T47D (cell line): ENCODE results near the gene CORO2A.
A peak's percentile ranks its signal among the peaks of the same experiment; 100 is the strongest.

ENCODE experiments used
- DNase-seq, 2 experiments: peaks; one replicate each; pipeline versions ENCODE4 v3.0.0 to v3.0.0-alpha.2; 2011 to 2012; ENCODE audit warnings: low read depth in 1 of 2, low spot score in 1 of 2
- JUND ChIP-seq: IDR thresholded peaks from 2 replicates; pipeline ENCODE4 v1.6.1; 2012; ENCODE audit warnings: low read depth
- in situ Hi-C: cut with HindIII; loops from 2 replicates; pipeline ENCODE4 v1.10.0; 2016; ENCODE audit warnings: low sequenced_read_pairs, low pct_unique_long_range_greater_than_20kb

The CORO2A gene

DNA sequence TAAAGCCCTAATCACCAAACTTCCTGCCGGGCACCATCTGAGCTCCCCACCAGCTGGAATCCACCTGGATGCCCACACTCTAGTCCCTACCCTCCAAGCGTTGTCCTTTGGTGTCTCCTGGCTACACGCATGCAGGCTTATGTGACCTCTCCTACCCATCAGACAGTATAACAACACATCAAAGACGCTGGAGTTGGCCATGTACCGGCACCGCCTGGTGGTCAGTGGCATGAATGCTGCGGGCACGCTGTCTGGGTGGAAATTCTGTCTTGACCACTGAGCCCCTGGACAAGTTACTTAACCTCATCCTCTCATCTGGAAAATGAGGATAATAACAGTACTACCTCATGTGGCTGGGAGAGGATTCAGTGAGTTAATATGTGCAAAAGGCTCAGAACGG is 23.4 kb upstream of the CORO2A start:
- no peak for TF ChIP-seq JUND
- in situ Hi-C loops: no loop called here
- DNase-seq: peak; percentile 43 to 46

DNA sequence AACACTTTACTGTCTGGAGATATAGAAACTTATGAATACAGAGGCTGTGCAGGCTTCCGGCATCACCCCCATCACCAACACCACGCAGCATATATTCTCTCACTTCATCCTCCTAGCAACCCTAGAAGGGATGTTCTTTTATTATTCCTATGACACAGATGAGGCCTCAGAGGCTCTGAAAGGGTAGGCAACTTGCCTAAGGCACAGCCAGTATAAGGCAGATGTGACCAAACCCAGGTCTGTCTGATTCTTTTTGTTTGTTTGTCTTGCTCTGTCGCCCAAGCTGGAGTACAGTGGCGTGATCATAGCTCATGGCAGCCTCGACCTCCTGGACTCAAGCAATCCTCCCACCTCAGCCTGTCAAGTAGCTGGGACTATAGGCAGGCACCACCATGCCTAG is 22.8 kb upstream of the CORO2A start:
- DNase-seq: no peak
- in situ Hi-C loops: no loop called here
- TF ChIP-seq JUND: no peak

DNA sequence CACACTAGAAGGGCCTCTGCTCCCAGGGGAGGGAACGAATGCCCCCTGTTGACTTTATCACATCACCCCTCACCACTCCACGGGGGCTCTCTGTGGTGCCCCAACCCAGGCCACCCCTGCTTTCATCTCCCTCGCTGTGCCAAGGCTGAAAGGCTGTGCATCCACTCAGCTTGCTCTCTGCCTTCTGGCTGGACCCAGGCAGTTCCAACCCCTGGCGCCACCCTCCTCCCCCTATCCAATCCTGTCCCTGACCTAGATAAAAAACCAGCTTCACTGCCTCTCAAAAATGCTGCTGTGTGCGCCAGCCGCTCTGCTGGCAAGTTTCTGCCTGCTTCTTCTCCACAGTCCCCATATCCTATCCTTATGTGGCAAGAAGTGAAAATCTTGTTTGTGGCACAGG is 22.4 kb upstream of the CORO2A start:
- TF ChIP-seq JUND: no peak
- no peak for DNase-seq
- in situ Hi-C loops: no loop called here

DNA sequence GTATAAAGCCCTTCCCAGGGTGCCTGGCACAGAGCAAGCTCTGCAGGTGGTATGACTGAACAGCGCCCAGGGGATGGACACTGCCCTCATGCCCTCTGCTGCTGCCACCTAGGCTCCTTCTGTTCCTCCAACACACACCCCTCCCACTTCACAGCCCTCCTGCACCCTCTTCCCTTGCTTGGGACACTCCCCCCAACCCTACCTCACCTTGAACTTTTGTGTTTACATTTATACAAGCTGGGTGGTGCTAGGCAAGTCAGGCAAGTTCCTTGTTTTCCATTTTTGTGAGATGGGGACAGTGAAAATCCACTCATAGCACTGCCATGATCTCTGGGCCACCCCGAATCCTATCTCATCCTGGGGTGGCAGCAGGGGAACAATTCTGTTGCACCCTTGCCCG is 18.8 kb upstream of the CORO2A start:
- TF ChIP-seq JUND: no peak
- no peak for DNase-seq
- in situ Hi-C loops: no loop called here

DNA sequence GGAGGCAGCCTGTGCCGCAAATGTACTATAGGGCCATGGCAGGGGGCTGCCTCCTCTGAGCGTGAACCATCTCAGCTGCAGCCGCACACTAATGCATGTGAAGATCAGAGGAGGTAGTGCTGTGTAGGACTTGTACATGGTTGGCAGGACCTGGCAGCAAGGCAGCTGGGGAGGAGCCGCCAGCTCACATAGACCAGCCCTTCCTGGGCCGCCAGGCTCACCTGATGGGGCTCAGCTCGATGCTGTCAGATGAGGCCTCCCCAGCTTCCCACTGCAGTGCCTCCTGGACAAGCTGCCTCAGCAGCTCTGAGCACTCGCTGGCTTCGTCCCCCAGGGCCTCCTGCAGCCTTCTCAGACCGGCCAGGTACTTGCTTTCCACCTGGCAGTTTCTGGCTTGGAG is 18.0 kb upstream of the CORO2A start:
- no peak for DNase-seq
- TF ChIP-seq JUND: no peak
- in situ Hi-C loops: no loop called here

DNA sequence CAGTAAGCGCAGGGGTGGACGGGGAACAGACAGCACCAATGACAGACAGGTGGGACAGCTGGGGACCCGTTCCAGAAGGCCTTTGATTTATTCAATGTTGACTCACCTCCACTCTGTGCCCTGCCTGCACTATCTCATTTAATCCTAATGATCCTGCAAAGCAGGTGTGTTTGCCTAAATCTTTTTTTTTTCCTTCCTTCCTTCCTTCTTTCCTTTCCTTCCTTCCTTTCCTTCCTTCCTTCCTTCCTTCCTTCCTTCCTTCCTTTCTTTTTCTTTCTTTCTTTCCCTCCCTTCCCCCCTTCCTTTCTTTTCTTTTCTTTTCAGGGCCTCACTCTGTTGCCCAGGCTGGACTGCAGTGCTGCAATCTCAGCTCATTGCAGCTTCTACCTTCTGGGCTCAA is 17.1 kb upstream of the CORO2A start:
- in situ Hi-C loops: no loop called here
- TF ChIP-seq JUND: no peak
- DNase-seq: no peak

DNA sequence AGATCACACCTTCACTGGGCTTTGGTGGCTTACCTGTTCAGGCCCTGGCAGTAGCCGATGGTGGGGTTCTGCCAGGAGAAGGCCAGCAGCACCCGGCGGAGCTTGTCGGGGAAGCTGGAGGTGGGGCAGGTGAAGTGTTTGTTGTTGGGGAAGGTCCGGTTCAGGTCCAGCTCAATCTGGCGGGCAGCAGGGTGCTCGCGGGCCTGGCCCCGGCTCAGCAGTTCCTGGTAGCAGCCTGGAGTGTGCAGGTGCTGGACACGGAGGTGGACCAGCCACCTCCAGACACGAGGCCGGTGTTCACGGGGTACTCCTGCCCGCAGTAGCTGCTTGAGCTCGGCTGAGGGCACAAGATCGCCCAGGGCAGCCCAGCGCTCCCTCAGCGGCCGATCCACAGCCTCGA is 16.2 kb upstream of the CORO2A start:
- in situ Hi-C loops: no loop called here
- no peak for DNase-seq
- TF ChIP-seq JUND: no peak

DNA sequence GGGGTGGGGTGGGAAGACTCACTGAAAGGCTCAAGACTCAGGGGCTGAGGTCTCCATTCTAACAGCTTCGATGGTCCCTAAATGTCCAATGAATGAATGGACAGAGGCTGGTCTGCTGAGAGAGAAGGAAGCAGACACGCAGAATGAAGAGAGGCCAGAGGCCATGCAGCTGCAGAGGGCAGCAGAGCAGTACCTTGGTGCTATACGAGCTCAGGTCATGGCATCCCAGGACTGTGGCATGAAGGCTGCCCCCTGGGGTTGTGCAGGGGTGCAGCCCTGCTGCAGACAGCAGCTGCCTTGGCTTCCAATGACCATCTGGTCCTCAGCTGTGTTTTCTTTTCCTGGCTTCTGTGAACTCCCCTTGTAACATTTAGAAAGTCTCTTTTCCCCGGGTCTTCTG is 15.2 kb upstream of the CORO2A start:
- no peak for DNase-seq
- in situ Hi-C loops: no loop called here
- no peak for TF ChIP-seq JUND

DNA sequence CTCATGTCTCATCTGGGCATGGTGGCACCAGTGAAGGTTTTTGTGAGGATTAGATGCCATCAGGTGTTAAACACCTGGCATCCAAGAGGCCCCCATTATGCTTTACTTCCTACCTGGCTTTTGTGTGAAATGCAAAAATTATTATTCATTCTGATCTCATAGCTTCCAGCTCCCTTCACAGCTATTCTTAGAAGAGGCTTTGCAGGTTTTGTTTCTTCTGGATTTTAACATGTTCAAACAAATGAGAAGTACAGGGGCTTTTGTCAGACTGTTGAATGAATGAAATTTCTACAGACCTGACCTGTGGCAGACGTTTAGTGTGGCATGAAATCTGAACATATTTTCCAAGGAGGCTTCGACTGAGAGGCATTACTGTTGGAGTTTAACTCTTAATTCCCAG is 14.3 kb upstream of the CORO2A start:
- in situ Hi-C loops: no loop called here
- DNase-seq: no peak

DNA sequence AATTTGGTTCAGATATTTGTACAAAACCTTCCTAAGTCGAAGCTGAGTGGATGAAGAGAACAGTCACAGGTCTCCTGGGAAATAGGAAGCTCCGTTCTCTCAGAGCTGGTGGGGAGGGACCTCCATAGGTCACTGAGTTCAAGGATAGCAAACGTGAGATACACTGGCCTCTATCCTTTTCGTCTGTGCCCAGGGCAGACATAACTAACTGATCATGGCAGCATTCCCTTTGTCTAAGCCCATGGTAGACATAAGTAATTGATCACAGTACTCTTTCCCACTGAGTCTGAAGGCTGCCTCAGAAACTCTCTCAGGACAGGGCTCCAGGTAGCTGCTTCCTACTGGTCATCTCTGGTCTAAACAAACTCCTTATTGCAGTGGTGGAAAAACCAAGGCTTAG is 12.3 kb upstream of the CORO2A start:
- DNase-seq: no peak
- TF ChIP-seq JUND: no peak
- in situ Hi-C loops: no loop called here

More for the DNA sequence above, 14.3 kb upstream of the CORO2A start:
- no peak for TF ChIP-seq JUND

DNA sequence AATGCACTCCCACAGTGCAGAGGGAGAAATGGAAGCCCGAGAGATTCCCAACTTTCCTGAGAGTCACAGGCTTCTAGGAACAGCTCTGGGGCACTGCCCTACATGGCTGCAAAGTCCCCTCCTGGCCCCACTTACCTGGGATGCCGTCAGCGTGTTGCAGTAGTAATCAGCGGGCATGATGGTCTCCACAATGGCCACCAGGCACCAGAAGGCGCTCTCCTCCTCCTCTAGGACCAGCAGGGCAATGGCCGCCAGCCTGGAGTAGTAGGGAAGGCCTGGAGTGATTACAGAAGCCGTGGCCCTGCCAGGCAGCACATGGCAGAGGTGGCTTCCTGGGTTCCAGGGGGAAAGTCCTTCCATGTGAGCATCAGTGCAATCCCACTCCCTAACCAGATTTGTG is 10.7 kb upstream of the CORO2A start:
- no peak for DNase-seq
- in situ Hi-C loops: no loop called here
- no peak for TF ChIP-seq JUND

DNA sequence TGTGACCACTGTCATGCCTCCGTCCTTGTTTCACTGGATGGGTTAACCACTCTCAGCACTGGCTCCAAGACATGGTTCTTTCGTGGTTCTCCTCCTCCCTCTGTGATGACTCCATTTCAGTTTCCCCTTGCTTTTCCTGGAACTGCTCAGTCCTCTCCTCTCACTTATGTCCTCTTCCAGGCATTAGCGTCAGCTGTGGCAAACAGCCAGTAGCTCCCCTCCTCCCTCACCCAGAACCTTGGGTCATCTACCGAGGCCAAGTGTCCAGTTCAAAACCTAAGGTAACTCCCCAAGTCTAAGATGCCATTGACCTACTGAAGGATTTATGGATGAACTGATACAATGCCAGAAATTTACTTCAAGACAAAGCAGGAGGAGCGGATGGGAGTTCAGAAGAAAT is 9.8 kb upstream of the CORO2A start:
- TF ChIP-seq JUND: no peak
- DNase-seq: no peak
- in situ Hi-C loops: no loop called here

DNA sequence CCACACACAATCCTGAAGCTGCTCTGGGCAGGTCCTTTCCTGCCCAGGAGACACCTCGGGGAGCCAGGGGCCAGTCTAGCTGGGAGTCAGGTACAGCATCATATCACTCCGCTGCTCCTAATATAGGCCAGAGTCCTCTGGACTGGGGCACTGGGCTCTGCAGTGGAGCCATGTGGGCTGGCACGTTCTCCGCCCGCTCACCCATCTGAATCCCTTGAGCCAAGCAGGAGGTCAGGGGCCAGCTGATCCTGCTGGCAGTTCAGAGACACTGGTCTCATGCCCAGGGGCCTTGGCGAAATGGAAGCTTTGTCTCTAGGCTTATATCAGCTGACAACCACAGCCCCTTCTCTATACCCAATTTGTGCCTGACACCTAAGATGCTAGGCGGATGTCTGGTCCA is 9.3 kb upstream of the CORO2A start:
- no peak for TF ChIP-seq JUND
- DNase-seq: no peak
- in situ Hi-C loops: no loop called here

DNA sequence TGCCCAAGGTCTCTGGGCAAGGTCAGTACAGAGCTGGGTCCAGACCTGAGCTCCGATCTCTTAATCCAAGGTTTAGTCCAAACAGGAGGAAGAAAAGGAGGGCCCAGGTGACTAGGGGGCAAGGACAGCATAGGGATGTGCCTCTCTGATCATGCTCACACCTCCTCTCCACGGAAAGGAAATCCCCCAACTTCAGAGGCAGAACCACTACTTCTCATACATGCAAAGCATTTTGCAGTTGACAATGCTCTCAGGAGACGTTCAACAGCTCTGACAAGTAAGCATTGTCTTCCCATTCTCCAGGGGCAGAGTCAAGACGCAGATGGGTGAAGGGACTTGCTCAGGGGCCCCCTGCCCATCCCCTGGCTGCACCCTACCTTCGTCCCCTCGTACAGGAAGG is 8.7 kb upstream of the CORO2A start:
- in situ Hi-C loops: no loop called here
- no peak for TF ChIP-seq JUND
- no peak for DNase-seq

DNA sequence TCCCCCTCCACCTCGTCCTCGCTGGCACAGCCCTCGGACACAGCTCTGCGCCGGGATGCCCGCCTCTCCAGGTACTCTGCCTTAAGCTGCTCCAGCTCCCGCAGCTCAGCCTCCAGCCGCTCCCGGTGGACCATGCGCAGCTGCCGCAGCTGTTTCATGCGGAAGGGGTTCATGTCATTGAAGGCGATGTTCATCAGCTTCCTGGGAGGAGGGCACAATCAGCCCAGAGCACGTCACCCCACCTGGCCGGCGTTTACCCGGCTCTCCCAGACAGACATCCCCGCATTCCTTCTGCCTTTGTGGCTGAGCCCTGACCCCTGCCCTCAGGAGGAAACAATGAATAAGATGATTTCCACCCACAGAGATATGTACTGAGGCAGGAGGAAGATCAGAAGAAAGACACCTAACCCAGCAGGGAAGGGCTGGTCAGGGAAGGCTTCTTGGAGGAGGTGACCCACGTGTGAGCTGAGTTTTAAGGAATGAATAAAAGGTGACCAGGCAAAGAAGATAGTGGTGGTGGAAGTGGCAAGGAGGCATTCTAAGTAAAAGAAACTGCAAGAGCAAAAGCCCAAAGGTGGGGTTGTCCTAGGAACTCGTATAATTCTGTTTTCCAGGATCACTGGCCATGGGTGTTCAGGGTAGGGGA is 7.1 kb upstream of the CORO2A start:
- no peak for DNase-seq
- TF ChIP-seq JUND: no peak
- in situ Hi-C loops: no loop called here
